ENCODE results near the gene SNAP25.

Gene SNAP25

DNA sequence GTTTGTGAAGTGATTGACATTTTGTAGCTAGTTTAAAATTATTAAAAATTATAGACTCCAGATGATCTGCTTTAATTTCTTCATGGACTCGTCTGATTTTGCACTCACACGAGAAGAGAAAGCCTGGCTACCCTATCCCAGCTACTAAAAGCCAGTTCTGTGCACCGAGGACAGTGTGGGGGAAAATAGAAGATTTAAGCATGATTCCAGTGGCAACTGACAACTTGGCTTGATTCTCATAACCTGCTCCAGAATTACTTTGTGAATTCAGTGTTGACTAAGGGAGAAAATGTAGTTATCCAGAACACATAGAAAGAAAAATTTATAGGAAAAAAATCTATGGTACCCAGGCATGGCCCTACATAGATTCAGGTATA is 88.7 kb downstream of the SNAP25 start:
- DNase-seq, result no peak

DNA sequence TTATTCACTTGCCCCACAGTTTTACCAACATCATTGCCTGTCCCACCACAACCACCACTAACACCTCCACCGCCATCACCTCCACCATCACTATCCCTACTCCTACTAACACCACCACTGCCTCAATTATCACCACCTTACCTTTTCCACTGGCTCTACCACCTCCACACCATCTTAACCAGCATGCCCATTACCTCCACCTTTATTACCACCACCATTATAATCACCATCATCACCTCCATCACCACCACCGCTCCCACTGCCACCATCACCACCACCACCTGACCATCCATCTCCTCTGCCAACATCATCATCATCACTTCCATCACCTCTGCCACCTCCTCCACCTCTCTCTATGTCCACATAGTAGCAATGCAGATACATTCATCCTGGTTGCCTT is 90.0 kb downstream of the SNAP25 start:
- DNase-seq, result no peak

DNA sequence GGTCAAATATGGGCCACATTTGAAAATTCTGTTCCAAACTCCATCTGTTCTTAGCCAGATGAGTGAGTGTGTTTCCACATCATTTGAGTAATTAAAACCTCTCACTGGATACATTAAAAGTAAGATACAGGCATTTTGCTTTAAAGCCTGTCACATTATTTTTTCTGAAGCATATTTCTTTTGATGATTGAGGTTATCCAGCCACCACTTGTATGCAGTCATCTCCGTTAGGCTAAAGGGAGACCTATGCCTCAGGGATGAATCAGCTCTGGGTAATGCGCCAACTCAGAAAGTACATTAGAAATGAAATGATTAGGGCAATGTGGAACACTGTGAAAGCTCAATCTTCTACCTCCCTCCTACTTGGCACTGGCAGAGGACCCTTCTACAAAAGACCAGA is 90.7 kb downstream of the SNAP25 start:
- DNase-seq, result no peak

DNA sequence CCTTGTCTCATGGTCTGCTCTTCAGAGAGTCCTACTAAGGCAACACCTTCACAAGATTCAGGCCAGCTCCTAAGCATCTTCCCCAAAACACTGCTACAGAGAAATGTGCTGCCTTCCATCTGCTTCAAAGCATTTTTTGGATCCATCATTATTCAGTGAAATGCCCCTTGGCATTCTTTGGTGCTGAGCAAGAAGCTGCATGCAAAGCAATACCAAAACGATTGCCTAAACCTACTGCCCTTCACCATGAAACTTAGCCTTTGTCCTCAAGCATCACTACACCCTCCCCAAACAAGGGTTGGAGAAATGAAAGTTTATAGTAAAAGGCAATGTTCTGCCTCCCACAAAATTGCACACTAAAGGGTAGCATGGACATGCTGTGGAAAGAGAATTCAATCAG is 93.5 kb downstream of the SNAP25 start:
- DNase-seq, result no peak

DNA sequence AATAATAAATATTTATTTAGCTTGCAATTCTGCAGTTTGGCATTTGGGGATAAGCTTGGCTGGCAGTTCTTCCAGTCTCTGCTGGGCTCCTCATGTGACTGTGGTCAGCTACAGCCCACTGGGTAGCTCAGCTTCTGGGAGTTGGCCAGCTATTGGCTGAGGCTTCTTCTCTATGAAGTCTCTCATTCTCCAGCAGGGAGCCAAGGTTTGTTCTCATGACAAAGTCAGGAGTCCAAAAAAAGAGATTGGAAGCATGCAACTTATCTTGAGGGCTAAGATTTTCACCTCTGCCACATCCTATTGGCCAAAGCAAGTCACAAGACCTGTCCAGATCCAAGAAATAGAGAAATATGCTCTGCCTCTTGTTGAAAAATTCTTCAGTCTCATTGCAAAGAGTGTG is 94.6 kb downstream of the SNAP25 start:
- DNase-seq, result no peak

DNA sequence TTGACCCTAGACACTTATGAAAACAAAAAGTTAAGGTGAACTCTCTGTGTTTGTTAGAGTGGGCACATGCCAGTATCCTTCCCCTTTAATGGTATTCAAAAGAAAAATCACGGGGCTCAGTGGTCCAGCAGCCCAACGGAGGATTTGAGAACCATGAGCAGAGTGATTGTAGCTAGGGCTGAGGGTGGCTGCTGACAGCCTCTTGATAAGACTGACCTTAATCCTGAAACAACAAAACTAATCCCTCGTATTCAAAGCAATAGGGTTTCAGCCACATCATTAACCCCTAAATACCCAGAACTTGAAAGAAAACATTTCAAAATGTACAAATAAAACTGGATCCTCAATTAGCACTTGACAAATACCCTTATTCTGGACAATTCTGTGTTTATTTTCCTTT is 95.1 kb downstream of the SNAP25 start:
- DNase-seq, result no peak

DNA sequence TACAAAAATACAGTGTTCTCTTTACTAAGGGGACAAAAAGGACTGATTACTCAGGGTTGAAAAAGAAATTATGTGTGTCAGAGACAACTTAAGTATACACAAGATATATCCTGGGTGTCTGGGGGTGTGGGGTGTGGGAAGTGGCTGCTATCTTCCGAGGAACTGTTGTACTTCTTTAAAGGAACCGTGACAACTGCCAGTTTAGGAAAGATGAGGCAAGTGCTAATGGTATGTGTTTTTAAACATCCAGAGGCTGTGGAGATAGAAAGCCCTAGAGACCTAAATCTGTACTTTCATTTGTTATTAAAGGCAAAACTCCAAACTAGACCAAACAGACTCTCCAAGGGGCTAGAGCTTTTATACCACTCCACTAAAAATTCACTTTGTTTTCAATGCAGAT is 95.6 kb downstream of the SNAP25 start:
- no peak for DNase-seq

DNA sequence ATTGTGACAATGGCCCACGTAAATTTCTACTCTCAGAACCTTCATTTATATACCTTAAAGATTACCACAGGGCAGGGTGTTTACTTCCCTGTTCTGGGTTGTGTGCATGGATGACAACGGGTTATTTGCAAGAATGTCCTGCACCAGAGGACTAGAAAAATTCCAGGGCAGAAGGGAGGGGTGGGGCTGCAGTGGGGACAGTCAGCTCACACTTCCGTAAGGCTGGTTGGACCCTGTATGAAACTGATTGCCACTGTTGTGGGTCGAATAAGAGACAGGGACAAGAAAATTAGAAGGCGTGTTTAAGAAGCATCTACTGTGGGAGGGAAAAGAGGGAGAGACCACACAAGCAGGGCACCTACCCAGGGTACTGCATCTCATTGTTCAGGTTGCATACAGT is 96.5 kb downstream of the SNAP25 start:
- DNase-seq, result no peak

DNA sequence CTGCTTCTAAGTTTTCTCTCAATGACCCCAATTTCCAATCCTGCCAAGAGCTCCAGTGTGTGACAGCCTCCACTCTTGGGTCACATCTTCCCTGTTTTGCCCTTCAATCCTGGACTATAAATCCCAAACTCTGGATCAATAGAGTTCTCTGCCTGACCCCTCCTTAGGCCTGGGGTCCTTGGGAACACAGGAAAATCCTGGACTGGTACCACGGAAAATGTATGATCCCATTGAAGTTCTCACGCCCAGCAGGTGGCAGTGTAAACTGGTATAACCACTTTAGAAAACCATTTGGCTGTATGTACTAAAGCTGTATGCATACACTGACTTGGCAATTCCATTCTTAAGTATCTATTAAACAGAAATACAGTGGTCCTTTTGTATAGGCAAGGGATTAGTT is 98.0 kb downstream of the SNAP25 start:
- DNase-seq, result peak in 1 of 2 donors; percentile 16

DNA sequence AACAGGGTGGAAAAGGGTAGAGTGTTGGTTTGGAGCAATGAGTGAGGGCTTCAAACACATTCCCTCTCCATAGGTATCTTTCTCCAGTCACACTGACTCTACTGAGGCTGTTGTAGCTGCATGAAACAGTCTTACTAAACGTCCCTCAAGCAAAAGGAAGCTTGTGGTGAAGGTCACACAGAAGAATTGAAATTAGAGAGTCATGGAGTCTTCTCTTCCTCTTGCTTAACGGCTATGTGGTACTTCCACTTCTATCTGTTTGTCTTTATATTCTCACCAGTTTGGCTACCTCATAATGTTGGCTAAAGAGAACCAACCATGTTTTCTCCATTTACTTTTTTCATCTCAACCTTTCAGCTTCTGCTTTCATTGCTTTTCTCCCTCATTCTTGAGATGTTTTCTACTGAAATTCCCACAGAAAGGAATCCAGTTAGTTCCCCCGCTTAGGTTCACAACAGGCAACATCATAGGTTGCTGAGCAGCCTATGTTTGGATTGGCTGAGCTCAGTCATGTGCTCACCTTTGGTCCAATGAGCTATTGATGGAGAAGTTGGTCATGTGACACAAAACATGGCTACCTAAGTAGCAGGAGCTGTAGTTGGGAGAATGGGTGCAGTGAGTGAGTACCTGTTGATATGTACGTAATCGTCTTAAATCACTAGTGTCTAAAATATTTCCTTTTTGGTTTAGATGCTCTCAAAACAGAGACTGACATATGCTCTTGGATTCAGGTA is 99.8 kb downstream of the SNAP25 start:
- DNase-seq, result no peak

DNA sequence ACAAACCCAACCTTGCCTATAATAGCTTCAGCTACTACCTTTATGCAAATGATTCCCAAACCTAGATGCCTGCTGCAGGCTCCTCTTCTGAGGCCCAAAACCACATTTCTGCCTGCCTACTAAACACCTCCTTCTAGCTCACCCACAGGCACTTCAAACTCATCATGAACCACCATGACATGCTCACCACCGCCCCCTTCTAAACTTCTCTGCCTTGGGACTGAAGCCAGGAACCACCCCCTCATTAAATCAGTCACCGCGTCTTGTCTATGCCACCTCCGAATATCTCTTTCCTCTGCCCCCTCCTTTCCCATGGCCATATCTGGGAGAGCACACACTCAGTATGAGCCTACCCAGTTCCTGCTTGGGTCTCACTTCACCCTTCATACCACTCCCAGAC is 101.2 kb downstream of the SNAP25 start:
- no peak for DNase-seq

DNA sequence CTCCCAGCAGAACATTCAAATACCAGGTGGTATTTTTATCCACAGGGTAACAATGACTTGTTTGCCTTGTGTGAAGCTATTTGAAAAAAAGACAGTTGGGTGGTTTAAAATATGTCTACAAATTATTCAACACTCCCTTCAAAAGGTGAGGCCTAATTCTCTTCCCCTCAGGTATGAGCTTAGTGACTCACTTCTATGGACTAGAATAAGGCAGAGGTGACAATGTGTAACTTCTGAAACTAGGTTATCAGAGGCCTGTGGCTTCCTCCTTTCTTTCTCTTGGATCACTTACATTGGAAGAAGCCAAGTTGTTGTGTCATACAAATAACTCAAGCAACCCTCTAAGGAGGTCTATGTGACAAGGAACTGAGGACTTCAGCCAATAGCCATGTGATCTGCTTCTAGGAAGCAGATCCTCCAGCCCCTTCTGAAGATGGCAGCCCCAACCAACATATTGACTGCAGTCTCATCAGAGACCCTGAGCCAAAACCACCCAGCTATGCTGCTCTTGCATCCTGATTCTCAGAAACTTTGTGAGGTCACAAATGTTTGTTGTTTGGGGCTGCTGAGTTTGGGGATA is 102.6 kb downstream of the SNAP25 start:
- DNase-seq, result no peak

DNA sequence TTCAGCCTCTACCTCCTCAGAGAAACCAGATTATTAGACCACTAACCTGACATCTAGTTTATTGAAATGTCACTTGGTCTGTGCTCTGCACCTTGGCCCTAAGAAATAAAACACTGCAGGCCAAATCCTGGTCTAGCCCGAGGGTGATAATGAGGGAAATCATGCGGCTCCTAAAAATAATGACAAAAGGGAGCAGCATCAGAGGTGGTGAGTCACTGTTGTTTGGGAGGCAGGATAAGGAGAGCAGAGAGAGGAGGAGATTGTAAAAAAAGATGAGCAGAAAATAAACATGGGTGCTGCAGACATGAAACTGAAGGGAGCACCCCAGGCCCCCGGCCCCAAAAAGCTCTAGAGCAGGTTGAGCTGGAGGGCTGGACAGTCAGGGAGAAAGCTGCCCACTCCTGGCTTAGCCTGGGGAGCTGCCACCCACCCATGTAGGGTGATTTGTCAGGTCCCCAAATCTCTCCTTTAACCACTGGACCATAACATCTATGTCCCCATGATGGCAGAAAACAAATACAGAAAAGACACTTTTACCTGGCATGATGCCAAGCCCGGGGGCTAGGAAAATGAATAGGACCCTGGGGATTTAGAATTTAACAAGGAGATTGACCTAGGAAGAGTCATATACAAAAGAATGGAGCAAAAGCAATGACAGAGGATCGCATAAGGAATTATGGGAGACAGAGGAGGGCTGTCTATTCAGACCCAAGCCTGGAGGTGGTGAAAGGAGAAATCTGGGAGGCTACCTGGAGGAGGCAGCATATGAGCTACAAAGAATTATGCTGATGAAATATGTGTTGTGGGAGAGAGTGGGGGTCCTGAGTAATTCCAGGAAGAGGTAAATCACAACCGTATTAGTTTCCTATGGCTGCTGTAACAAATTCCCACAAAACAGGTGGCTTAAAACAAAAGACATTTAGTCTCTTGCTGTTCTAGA is 103.7 kb downstream of the SNAP25 start:
- no peak for DNase-seq

DNA sequence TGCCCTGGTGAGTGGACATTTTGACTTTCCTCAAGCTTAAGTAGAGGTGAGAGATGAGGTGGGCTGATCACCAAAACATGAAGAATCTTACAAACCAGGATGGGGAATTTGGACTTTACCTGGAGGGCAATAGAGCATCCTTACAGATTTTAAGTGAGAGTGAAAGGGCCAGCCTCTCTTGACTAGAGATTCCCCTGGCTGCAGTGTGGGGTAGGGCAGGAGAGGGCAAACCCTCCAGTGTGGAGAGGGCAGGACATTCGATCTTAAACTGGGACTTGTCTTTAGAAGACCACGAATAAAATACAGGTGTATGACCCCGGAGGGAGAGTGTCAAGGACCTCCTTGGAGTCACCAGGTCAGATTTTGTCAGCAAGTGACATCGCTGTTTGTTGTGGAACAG is 105.1 kb downstream of the SNAP25 start:
- no peak for DNase-seq

DNA sequence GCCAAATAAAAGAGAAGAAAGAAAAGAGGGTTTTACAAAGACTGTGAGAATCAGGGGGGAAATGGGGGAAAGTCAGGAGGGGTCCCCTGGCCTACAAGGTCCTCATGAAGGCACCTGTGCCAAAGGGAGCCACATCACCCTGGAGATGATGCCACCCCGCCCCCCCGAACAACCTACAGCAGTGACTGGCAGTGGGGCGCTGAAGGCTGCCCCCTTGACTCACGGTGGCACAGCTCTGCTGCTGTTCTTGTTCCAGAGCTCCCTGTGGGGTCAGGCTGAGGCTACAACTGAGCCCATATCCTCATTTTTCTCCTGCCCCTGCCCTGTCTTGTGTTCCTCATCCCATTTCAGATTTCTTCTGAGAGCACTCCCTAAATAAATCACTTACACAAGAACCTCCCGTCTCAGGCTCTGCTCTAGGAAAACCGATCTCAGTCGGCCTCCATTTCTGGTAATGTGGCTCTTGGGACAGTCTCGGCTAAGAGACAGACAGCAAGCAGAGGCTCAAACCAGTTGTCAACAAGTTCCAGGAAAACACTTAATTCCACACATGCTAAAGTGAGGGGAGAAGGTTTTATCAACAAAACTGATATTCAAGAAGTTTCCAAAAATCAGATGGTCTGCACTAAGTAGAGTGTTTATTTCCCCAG is 105.7 kb downstream of the SNAP25 start:
- no peak for DNase-seq

DNA sequence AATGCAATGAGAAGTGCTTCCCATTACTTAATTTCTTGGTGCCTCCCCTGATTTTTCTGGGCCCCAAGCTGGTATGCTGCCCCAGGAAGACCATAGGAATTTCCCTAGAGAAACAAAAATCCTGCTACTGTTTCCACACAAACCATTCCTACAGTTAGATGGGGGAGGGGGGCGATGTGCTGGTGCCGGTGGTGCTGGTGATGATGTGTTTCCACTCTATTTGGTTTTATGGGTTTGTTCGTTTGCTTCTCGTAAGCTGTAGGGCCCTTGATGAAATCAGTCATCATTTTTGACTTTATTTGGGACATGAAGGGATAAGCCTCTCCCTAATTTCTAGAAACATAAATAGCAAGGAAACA is 110.2 kb downstream of the SNAP25 start:
- DNase-seq, result no peak

DNA sequence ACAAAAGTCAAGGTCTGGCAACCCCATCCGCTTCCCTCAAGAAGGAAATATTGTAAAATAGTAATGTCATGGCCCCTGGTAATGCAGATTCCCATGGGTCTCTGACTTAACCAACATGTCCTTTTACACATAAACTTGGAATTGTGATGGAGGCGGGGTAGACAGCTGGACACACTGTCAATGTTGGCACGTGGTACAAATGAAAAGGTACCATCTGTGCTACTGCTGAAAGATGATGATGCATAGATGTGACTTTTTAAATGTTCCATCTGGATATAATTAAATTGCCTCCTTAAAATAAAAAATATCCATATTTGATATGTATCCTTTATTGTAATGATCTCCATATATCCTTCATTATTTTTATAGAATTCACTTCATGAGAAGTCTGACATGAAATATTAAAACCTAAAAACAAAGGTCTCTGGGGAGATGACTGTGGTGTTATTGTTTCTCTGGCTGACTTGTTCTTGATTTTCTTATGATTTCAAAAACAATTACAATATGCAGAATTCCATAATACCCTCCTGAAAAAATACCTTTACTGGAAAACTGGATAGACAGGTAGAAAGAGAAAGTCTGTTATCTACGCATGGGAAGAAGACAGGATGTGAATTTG is 110.9 kb downstream of the SNAP25 start:
- no peak for DNase-seq

DNA sequence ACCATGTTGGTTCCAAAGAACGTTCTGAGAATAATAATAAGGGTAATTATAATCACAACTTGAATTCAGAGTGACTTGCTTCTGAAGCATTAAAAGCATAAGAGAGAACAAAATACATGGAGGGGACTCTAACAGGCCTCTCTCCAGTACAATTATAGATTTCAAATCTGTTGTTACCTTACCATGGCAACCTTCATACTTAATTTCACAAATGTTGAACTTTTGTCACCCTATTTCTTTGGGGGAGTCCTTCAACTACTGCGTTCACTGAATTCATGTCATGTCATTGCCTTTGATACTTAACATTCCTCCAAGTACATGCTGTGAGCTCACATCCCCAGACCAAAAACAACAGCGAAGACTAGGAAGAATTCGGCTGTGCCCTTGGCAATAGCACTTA is 111.4 kb downstream of the SNAP25 start:
- no peak for DNase-seq

DNA sequence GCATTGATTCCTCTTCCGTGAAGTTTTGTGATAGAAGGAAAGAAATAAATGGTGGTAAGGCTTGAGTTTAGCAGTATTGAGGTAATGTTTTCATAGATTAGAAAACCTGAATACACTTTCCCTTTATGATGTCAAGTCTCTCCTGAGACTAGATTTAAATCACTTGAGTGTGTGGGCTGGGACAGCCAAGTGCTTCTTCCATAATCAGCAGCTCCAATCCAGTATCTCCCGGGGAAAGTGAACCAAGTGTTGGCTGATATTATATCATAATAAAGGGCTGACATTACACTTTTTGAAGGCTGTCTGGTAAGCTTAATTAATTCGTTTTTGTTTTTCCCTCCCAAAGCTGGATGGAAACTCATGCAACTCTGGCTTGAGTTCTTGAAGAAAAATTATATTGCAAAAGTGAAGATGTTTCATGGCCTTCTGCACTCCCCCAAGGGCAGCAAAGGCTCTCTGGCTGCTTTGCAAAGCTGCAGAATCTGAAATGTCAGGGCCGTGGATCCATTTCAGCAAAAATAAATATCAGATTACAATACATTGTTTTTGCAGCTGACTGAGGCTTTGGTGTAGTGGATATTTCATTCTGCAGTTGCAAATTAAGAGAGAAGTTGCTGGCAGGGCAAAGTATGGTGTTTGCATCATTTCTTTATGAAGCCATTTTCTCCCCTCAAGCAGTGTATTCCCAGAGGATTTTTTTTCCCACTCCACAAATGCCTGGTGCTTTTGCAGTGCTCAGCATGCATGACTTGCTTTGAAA is 114.2 kb downstream of the SNAP25 start:
- DNase-seq, result no peak

DNA sequence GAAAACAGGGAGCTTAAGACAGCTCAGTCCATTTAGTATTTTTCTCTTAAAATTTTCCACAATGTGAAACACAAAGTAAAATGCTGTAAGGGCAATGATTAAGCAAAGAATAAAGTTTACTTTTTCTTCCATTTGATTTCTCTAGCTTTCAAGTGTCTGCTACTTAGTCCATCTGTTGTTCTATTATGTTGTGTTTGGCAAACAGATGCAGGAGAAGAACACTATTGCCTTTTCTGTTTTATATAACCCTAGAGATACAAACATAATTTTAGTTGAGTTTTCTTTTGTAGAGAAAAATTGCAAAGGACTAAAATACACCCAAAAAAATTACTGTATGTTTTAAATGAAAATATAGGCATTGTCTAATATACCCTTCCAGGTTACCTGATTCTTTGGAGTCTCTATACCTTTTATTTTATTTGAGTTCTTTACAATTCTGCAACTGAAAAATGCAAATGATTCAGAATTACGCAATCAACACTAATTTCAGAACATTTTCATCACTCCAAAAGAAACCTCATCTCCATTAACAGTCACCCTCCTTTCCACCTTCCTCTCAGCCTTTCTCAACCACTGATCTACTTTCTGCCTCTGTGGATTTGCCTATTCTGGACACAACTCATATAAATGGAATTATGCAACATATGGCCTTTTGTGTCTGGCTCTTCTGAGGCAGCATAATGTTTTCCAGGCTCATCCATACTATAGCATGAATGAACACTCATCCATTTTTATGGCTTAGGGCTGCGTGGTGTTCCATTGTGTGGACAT is 118.5 kb downstream of the SNAP25 start:
- DNase-seq, result no peak

DNA sequence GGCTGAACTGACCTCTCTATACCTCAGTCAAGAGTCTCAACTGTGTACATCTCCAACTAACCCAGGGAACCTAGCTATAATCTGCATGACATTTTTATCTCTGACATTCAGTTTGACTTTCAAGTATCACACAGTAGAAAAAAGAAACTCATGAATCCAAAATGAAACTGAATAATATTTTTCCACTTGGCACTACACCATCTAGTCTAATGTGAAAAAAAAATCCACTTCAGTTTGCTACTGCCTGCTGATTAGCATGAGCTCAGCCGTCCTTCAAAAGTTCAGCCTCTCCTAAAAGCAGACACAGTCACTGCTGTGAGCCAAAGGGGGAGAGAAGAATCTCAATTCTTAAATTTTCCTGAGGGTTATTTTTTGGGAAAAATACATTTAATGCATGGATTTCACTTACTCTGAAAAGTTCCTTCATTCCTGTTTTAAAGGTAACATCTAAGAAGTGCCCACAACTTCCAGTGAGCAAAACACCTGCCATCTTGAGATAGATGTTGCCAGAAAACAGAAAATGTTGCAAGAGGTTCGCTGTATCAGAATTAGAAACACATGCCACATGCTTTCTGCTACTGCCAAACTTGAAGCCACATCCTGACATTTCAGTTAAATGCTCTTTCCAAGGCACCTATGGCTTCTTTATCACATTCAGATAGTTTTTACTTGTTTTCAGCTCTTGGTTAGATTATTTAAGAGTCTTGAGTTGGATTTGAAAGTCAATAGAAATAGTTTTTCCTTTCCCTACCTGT is 120.0 kb downstream of the SNAP25 start:
- no peak for DNase-seq

Measured in CD4-positive, alpha-beta T cell treated with Interferon alpha-2 for 1 hour (primary cell).